ENCODE data around the gene HSPA14. TPM values are rescaled to one million over a fixed set of nuclear protein-coding genes. Genes with fewer than 3 reads are reported as not detected.
A peak's percentile ranks its signal among the peaks of the same experiment; 100 is the strongest.

Gene HSPA14
- total RNA-seq, 1 experiment from 2014 or later = 19.9 TPM

- peak overlapping the region; percentile 48 for H2AFZ ChIP-seq (ENCODE audit: low read depth, low read length, poor library complexity, severe bottlenecking)
- ChIA-PET CTCF (no interaction called here), RAD21 (ENCODE audit: low non-redundant PET in 1 of 2, low total read pairs in 2 of 2, uncharacterized antibody in 2 of 2, unreplicated experiment in 2 of 2) (no interaction called here), POLR2A (no interaction called here)
- no peak overlapping the region for H3K27ac ChIP-seq (ENCODE audit: low read depth, low read length)
- H3K9me2 ChIP-seq (ENCODE audit: insufficient read depth) = no peaks in the 10 kb centered on the region
- H3K36me3 ChIP-seq (ENCODE audit: control insufficient read depth in 1 of 2, insufficient read depth in 2 of 2, low read length in 2 of 2) = no peaks in the 10 kb centered on the region
- BruUV-seq (replicated peaks) = no TSS peak
- intact Hi-C loops (cut with micrococcal nuclease) = no loop called here
- no peak overlapping the region for H3K9ac ChIP-seq (ENCODE audit: low read length)
- no peaks in the 10 kb centered on the region for H3K27me3 ChIP-seq (ENCODE audit: insufficient read depth, low read length)
- ATAC-seq (peak; percentile 38), DNase-seq (ENCODE audit: low read depth, low spot score) (no peak)
- no peak overlapping the region for H3K4me3 ChIP-seq (replicated peaks in 1 of 2; ENCODE audit: low read depth in 1 of 2, low read length in 2 of 2)
- no peaks in the 10 kb centered on the region for H3K9me3 ChIP-seq (ENCODE audit: control insufficient read depth in 1 of 2, insufficient read depth in 1 of 2, low read depth in 1 of 2, low read length in 2 of 2)
- peaks cover 0 to 4% of the 10 kb centered on the region in 2 experiments; a peak in 1 of 4 replicates for H3K4me1 ChIP-seq (ENCODE audit: control insufficient read depth in 1 of 2, insufficient read depth in 2 of 2, low read length in 2 of 2)
- no peaks in the 10 kb centered on the region for H3K79me2 ChIP-seq (ENCODE audit: insufficient read depth, low read length)
- no peaks in the 10 kb centered on the region for H4K20me1 ChIP-seq (ENCODE audit: insufficient read depth)
- H3K4me2 ChIP-seq (ENCODE audit: low read length) = no peak overlapping the region
- TF ChIP-seq SP1 (IDR thresholded peaks at IDR 0.05; ENCODE audit: low read depth) = no peak
- no peak for TF ChIP-seq ATF3 (IDR thresholded peaks at IDR 0.05)
- no peak for TF ChIP-seq ZBTB33 (IDR thresholded peaks at IDR 0.05; ENCODE audit: extremely low read depth, insufficient replicate concordance, low read length)
- no peak for TF ChIP-seq REST (IDR thresholded peaks at IDR 0.05; ENCODE audit: low read depth)
- no peak for TF ChIP-seq SRF (IDR thresholded peaks at IDR 0.05; ENCODE audit: low read depth)
These were observed 25.8 kb upstream of the HSPA14 start for GRCh38 chr10:14812271-14812670.

All from HCT116 (cell line).